Right ventricle myocardium inferior (tissue), 1 donor: ENCODE data around the gene FN1. TPM values are rescaled to one million over a fixed set of nuclear protein-coding genes. Genes with fewer than 3 reads are reported as not detected.

Experiments used
- ATAC-seq: fragments of 200-7000 bp; cut with Tn5 transposase; one replicate; pipeline ENCODE4 v1.9.1; 2020; ENCODE audit warnings: mild to moderate bottlenecking, moderate library complexity
- DNase-seq: peaks from one replicate; pipeline ENCODE4 v3.0.0; 2021; ENCODE audit errors: missing footprints
- intact Hi-C: fragments of 100-400 bp; cut with DNase I; formaldehyde crosslinking; loops from one replicate; pipeline ENCODE4 v1.11.0; 2022
- total RNA-seq: library from RNA; stranded (reverse); fragmentation: NEBNext Ultra II Directional; extraction: Animal tissue kit (Norgen Biotek cat#: 25700); gene quantifications from one replicate; pipeline ENCODE4 v1.2.1, GENCODE V29; 2021
- donor health status: DM: no; HTN: yes; CAD: no; lungs with severe emphysema.

FN1 gene
- total RNA-seq, 1 donor from 2014 or later, result 92.2 TPM

GRCh38 chr2:215376103-215376780 lies 59.6 kb downstream of the FN1 start:
- intact Hi-C loops, result no loop called here
- DNase-seq (no peak), ATAC-seq (no peak)

GRCh38 chr2:215375467-215375830 lies 60.4 kb downstream of the FN1 start:
- DNase-seq (no peak), ATAC-seq (no peak)
- intact Hi-C loops, result no loop called here

GRCh38 chr2:215374642-215375466 lies 61.0 kb downstream of the FN1 start:
- DNase-seq (no peak), ATAC-seq (no peak)
- intact Hi-C loops, result no loop called here

- DNase-seq (no peak), ATAC-seq (no peak)
- intact Hi-C loops, result no loop called here
These were observed 61.9 kb downstream of the FN1 start for GRCh38 chr2:215374002-215374401.

- ATAC-seq (no peak), DNase-seq (no peak)
- intact Hi-C loops, result no loop called here
These were observed 62.8 kb downstream of the FN1 start for GRCh38 chr2:215372968-215373649.

- DNase-seq (no peak), ATAC-seq (no peak)
- intact Hi-C loops, result no loop called here
These were observed 63.7 kb downstream of the FN1 start for GRCh38 chr2:215371915-215372897.

GRCh38 chr2:215370112-215370965 lies 65.5 kb downstream of the FN1 start:
- DNase-seq (no peak), ATAC-seq (no peak)
- intact Hi-C loops, result no loop called here

- ATAC-seq (no peak), DNase-seq (no peak)
- intact Hi-C loops, result no loop called here
These were observed 66.6 kb downstream of the FN1 start for GRCh38 chr2:215369181-215369760.

- ATAC-seq (no peak), DNase-seq (no peak)
- intact Hi-C loops, result no loop called here
These were observed 67.4 kb downstream of the FN1 start for GRCh38 chr2:215368493-215368809.

GRCh38 chr2:215367662-215368492 lies 68.0 kb downstream of the FN1 start:
- intact Hi-C loops, result no loop called here
- DNase-seq, result no peak
- no peak for ATAC-seq

GRCh38 chr2:215366440-215367032 lies 69.3 kb downstream of the FN1 start:
- no peak for ATAC-seq
- DNase-seq, result no peak
- intact Hi-C loops, result no loop called here

GRCh38 chr2:215365184-215365658 lies 70.6 kb downstream of the FN1 start:
- no peak for DNase-seq
- intact Hi-C loops, result no loop called here

GRCh38 chr2:215364157-215365155 lies 71.4 kb downstream of the FN1 start:
- intact Hi-C loops, result no loop called here
- no peak for DNase-seq
- no peak for ATAC-seq

More at GRCh38 chr2:215365184-215365658, 70.6 kb downstream of the FN1 start:
- ATAC-seq, result no peak

GRCh38 chr2:215363461-215364156 lies 72.3 kb downstream of the FN1 start:
- ATAC-seq (no peak), DNase-seq (no peak)
- intact Hi-C loops, result no loop called here

- ATAC-seq (no peak), DNase-seq (no peak)
- intact Hi-C loops, result no loop called here
These were observed 72.8 kb downstream of the FN1 start for GRCh38 chr2:215363039-215363438.
